ENCODE results near the gene ENDOU.

ENDOU gene

DNA sequence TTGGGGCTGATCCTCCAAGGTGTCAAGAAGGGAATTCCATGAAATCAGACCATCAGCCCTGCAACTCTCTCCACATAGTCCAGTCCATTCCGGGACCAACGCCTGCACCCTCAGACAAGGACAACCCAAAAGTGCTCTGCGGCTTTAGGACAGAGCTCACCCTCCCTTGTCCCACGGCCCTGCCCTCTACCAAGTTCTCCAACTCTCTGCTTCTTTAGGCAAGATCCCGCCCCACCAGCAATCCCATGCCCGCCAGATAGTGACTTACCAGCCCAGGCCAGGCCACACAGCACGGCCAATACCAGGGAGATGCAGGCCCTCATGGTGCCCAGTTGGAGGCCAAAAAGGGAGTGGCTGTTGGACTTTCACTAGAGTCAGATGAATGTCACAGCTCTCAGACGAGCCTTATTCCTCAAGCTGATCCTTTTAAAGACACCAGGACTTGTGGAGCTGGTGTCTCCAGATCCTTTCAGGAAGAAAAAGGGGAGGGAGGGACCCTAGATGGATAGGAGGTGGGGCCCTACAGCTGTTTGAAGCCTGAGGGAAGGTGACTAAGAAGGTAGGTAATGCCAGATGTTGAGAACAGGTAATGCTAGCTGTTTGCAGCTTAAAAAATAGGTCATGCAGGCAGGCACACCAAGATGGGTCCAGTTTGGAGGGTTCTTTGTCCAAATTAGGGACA, at the start of gene ENDOU:
TSS of gene ENDOU (minus strand) at position 400 of the 682 bp plus-strand sequence. CDS start at position 323, 77 bp downstream.
- no peak for DNase-seq (ENCODE audit: low read depth in 2 of 2)

GRCh38 chr12:47774663-47775062, 49.4 kb upstream of the ENDOU start:
- no peak for DNase-seq (ENCODE audit: low read depth in 2 of 2)

DNA sequence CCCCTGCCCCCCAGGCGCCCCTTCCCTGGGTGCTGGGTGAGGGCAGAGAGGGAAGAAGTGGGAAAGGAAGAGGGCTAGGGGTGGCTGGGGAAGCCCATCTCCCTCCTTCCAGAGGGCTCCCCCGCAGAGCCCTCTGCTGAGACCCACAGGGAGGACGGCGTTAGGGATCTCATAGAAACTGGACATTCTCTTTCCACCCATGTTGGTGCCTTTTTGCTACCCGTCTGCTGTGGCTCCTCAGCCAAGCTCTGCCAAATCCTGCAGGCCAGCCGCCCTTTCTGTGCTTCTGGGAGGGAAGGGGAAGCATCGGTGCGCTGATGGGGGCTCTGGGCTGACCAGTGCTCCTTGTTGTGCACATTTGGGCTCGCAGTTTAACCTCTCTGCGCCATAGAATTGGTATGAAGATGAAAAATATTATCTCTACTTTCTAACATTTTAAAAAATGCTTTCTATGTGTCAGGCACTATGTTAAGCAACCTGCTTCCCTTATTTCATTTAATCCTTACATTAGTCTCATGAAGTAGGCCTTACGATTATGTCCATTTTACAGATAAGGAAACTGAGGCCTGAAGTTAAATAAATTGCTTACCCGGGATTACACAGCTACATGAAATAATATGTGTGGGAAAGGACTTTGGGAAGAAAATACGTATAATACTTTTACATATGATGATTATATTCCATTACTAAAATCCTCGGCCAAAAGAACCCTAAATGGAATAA, 48.7 kb upstream of the ENDOU start:
- DNase-seq (ENCODE audit: low read depth in 2 of 2): no peak

GRCh38 chr12:47773062-47773857, 48.0 kb upstream of the ENDOU start, which contains the start of gene SLC48A1:
Gene SLC48A1, plus strand, starts transcription at chr12:47773238. Its CDS starts 67 bp downstream, at chr12:47773305.
- DNase-seq (ENCODE audit: low read depth in 2 of 2): peak; percentile 45 to 53

DNA sequence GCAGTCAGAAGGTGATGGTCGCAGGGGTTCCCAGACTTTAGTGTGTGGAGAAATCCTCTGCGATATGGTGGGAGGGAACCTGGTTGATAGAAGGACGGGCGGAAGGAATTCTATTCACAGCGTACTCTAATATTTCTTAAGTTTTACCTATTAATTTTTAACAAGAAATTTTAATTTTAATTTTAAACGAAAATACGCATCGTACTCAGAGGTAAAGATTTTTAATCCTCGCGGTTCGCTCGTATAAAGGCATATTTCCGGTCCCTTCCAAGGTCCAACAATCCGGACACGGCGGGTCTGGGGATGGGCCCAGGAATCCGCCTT, 47.4 kb upstream of the ENDOU start:
- no peak for DNase-seq (ENCODE audit: low read depth in 2 of 2)

DNA sequence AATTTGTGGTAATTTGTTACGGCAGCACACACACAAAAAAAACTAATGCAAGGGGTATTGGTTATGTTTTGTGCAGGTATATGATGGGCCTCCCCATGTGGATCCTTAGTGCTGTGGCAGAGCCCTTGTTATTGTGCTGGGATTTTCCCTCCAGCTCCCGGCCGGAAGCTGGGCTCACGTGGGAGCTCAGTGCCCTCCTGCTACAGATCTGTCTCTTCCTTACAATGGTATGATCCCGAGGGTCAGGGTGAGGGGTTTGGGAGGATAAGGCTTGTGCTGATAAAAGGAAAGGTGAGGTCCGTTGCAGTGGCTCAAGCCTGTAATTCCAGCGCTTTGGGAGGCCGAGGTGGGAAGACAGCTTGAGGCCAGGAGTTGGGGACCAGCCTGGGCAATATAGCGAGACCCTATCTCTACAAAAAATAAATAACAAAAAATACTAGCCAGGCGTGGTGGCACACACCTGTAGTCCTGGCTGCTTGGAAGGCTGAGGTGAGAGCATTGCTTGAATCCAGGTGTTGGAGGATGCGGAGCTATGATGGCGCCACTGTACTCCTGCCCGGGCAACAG, 46.9 kb upstream of the ENDOU start:
- DNase-seq (ENCODE audit: low read depth in 2 of 2): no peak

DNA sequence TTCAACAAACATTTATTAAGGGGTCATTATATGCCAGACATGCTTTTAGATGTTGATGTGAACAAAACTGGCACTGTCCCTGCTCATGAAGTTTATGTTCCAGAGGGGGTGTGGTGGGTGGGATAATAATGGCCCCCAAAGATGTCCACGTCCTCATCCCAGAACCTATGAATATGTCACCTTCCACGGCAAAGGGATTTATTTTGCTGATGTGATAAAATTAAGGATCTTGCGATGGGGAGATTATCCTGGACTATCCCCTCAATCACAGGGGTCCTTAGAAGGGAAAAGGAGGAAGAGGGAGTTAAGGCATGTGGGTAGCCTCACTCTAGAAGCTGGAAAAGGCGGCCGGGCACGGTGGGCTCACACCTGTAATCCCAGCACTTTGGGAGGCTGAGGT, 46.0 kb upstream of the ENDOU start:
- no peak for DNase-seq (ENCODE audit: low read depth in 2 of 2)

DNA sequence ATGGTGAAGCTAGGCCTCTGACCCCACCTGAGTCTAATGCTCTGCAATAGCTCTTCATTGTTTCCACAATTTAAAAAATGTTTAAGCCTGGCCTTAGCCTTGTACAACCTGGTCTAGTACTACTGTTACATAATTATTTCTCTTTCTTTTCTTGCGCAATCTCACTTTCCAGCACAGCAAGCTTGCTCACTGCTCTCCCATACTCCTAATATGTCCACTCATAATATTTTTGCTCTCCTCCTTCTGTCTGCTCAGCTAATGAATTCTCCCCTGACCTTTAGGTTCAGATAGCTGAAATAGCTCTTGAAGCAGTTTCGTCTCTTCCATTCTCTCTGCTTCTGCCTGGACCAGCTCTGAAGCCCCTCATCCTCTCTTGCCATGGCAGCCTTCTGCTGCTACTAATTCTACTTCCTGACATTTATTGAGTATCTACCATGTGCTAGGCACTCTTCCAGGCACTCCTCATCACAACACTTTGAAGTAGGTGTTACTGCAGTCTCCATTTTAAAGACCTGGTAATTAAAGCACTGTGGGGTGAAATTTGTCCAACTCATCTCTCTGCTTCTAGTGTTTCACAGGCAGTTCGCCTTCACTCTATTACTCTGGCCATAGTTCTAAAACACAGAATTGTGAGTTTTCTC, 44.9 kb upstream of the ENDOU start:
- no peak for DNase-seq (ENCODE audit: low read depth in 2 of 2)

- no peak for DNase-seq (ENCODE audit: low read depth in 2 of 2)
Observed at GRCh38 chr12:47769234-47770085, 44.2 kb upstream of the ENDOU start.

- DNase-seq (ENCODE audit: low read depth in 2 of 2): no peak
Observed at GRCh38 chr12:47768323-47768811, 43.1 kb upstream of the ENDOU start.

GRCh38 chr12:47767216-47767724, 42.0 kb upstream of the ENDOU start:
- DNase-seq (ENCODE audit: low read depth in 2 of 2): peak; percentile 64 to 66

DNA sequence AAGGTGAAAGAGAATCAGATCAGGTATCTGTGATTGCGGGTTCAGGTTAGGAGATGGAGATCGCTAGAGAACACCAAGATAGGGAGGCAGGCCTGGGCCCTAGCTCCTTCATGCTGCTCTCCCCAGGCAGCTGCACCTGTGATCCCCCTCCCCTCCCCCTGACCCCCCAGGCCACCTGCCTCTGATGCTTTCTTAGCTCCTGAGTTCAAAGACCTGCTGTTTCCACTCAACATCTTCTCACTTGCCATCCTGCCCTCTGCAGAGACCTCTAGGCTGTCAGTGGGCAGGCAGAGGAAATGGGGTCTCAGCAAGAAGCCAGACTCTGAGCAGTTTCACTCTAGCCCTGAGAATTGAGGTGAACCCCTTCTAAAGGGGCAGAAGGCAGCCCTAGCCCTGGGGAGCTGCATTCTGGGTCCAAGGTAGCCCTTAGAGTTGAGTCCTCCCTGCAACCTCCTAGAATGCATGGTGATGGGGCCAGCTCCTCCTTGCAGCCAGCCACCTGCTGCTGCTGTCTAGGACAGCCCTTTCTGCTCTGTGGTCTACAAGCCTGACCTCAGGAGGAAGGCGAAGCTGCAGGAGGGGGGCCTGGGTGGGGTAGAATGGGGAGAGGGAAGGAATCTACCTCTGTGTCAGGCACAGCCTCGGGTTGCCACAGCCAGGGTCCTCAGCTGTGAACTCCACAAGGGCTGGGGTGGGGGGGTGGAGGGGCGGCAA, 41.4 kb upstream of the ENDOU start:
- no peak for DNase-seq (ENCODE audit: low read depth in 2 of 2)

GRCh38 chr12:47763481-47764346, 38.4 kb upstream of the ENDOU start:
- no peak for DNase-seq (ENCODE audit: low read depth in 2 of 2)

- no peak for DNase-seq (ENCODE audit: low read depth in 2 of 2)
Observed at GRCh38 chr12:47762850-47763465, 37.7 kb upstream of the ENDOU start.

DNA sequence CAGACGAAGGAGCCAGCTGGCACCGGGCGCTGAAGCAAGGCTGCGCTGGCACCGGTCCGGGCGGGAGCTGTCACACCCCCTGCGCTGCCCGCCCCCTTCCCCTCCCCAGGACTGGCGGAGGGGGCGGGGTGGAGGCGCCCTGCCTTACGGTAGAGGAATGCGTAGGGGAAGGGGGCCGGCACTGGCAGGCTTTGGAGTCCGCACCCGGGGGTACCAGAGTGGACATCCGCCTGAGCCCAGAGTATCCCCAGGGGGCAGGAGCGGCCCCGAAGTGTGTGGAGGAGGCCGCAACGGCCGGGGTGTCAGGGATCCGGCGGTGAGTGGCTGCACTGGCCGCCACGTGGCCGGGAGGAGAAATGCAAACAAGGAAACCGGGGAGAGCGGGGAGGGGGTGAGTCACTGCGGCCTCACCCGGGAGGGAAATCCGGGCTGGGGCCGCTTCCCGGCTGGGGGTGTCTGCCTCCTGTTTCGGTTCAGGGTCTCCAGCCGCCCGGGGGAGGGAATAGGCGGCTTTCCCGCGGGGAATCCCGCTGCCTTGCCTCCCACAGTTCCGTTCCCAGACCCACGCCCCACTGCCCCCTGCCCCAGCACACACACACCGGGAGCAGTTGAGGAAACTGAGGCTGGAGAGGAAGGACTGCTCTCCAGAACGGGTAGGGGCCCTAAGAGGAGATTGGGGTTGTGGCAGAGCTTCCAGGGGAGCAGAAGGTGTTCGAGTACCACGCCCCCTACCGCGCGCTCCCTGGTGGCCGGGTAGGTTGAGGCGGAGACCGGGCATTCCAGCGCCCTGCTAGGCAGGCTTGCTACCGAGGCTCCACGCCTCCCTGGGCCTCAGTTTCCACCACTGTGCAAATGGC, 33.8 kb upstream of the ENDOU start, which contains the start of gene RAPGEF3:
TSS of gene RAPGEF3 (minus strand) at position 47 of the 857 bp plus-strand sequence. CDS start 324 bp downstream, outside the sequence.
- peak; percentile 53 to 63 for DNase-seq (ENCODE audit: low read depth in 2 of 2)

DNA sequence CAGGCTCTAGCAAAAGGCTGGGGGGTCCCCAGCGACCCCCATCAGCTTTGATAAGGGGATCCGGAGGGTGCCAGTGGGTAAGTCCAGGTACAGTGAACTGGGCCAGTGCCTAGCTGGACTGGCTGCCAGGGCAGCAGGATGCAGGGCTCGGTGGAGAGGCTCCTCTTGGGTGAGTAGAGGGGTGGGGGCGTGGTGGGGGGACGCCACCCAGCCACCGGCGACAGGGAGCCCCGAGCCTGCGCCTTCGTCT, 33.2 kb upstream of the ENDOU start:
- DNase-seq (ENCODE audit: low read depth in 2 of 2): no peak

DNA sequence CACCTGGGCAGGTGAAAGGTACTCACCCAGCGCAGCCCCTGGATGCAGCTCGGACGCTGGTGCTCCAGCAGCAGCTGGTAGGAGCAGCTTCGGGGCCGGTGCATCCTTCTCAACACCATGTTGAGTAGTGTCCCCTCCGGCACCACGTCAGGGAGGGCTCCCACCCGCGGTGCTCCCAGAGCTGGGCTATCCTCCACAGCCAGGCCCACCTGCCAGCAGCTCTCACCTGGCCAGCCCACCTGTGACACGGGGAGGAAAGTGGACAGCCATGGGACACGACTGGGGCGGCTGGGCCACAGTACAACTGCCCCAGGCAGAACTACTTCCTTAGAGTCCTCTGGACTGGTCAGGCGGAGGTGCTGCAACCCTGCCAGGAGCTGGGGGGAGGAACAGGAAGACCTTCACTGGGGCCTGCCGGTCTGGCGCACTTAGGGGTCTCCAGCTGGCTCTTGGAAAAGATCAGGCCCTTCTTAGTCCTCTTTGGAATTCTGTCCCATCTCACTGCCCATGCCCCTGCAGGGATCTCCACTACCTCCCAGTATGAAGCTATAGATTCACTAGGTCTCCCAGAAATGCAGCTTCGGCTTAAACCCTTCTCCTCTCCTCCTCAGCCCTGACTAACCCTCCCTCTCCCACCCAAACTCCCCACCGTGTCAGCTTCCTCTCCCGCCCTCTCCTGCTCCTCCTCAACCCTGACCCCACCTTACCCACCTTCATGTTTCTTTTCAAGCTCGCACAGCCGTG, 32.7 kb upstream of the ENDOU start:
- no peak for DNase-seq (ENCODE audit: low read depth in 2 of 2)

All from activated CD4-positive, alpha-beta T cell treated with anti-CD3 and anti-CD28 coated beads for 24 hours (primary cell).